A549 (cell line): ENCODE measurements around the gene KIF3B. TPM values are rescaled to one million over a fixed set of nuclear protein-coding genes. Genes with fewer than 3 reads are reported as not detected.

Experiments used
- ATAC-seq, 2 experiments: fragments of 200-7000 bp in 1 of 2; fragments of >200 bp in 1 of 2; cut with Nextera tagmentation in 1 of 2; cut with Tn5 transposase in 1 of 2; 3 replicates each; pipeline versions ENCODE4 v1.8.0 to v1.9.1; 2018 to 2020; ENCODE audit warnings: mild to moderate bottlenecking in 1 of 2, moderate library complexity in 1 of 2
- CTCF ChIA-PET: fragments of 300-600 bp; sonication (Branson Sonifier 250); formaldehyde crosslinking; extraction: SDS; loops from one replicate; lab custom pipeline; 2021; ENCODE audit warnings: antibody characterized with exemption, inconsistent platforms; lab: Yijun Ruan, JAX
- POLR2A ChIA-PET: fragments of 350-600 bp; formaldehyde crosslinking; extraction: SDS; loops from one replicate; lab custom pipeline; 2021; ENCODE audit warnings: antibody characterized with exemption, inconsistent platforms; lab: Yijun Ruan, JAX
- DNase-seq, 2 experiments: peaks; one replicate each; pipeline versions ENCODE4 v3.0.0 to v3.0.0-alpha.2; 2011 to 2016; ENCODE audit warnings: low read depth in 1 of 2, low spot score in 1 of 2
- FAIRE-seq: peaks from 2 replicates; lab custom pipeline; 2011; peaks lifted over from hg19 to GRCh38; lab: Jason Lieb, UNC
- H3K27ac ChIP-seq, 2 experiments: fragments of >200 bp; sonication (Bioruptor Twin); formaldehyde crosslinking; 3 replicates each; pipeline ENCODE4 v1.5.1; 2016 to 2017
- H3K4me1 ChIP-seq: fragments of >200 bp; sonication (Bioruptor Twin); formaldehyde crosslinking; 3 replicates; pipeline ENCODE4 v1.6.1; 2016
- H3K4me2 ChIP-seq: fragments of >200 bp; sonication (Bioruptor Twin); formaldehyde crosslinking; 3 replicates; pipeline ENCODE4 v1.6.1; 2016
- H3K4me3 ChIP-seq: fragments of >200 bp; sonication (Bioruptor Twin); formaldehyde crosslinking; 3 replicates; pipeline ENCODE4 v1.5.1; 2016
- H3K9me3 ChIP-seq: fragments of >200 bp; sonication (Bioruptor Twin); formaldehyde crosslinking; 3 replicates; pipeline ENCODE4 v1.6.1; 2016
- BCL3 ChIP-seq: fragments of >200 bp; sonication (Bioruptor Twin); formaldehyde crosslinking; IDR thresholded peaks from 3 replicates; pipeline ENCODE4 v1.6.1; 2016
- CHD2 ChIP-seq: fragments of 150-350 bp; IDR thresholded peaks from 2 replicates; pipeline ENCODE4 v1.6.1; 2014; ENCODE audit warnings: low read length; ENCODE audit not compliant: partially characterized antibody
- EHF ChIP-seq: fragments of 250-450 bp; sonication (Bioruptor Pico); IDR thresholded peaks from 2 replicates; pipeline ENCODE4 v1.5.0; 2020; ENCODE audit warnings: mild to moderate bottlenecking
- EP300 ChIP-seq, 2 experiments: fragments of >200 bp; sonication (Bioruptor Twin); formaldehyde crosslinking; IDR thresholded peaks; 2 replicates in 1 of 2; 3 replicates in 1 of 2; pipeline ENCODE4 v1.6.1; 2016 to 2017
- FOSL2 ChIP-seq, 2 experiments: fragments of 450-650 bp in 1 of 2; fragments of >200 bp in 1 of 2; sonication (Bioruptor Twin) in 1 of 2; formaldehyde crosslinking; IDR thresholded peaks; 2 replicates each; pipeline versions ENCODE4 v1.5.0 to v1.6.1; 2016 to 2020; ENCODE audit warnings: mild to moderate bottlenecking in 1 of 2, moderate library complexity in 1 of 2
- HDAC2 ChIP-seq: fragments of 200-600 bp; sonication (generic); IDR thresholded peaks from 2 replicates; pipeline ENCODE4 v1.6.1; 2016
- HES2 ChIP-seq: fragments of >200 bp; sonication (Bioruptor Twin); formaldehyde crosslinking; IDR thresholded peaks from 2 replicates; pipeline ENCODE4 v1.6.1; 2016
- HEYL ChIP-seq: fragments of 250-450 bp; sonication (Bioruptor Pico); IDR thresholded peaks from 2 replicates; pipeline ENCODE4 v1.8.0; 2021; ENCODE audit warnings: mild to moderate bottlenecking, moderate library complexity
- HMGXB4 ChIP-seq: fragments of 250-450 bp; sonication (Bioruptor Pico); IDR thresholded peaks from 2 replicates; pipeline ENCODE4 v1.5.0; 2021; ENCODE audit warnings: mild to moderate bottlenecking, moderate library complexity, borderline replicate concordance
- HOXA7 ChIP-seq: fragments of 250-450 bp; sonication (Bioruptor Pico); IDR thresholded peaks from 2 replicates; pipeline ENCODE4 v1.5.0; 2020; ENCODE audit warnings: mild to moderate bottlenecking, moderate library complexity
- JUN ChIP-seq, 2 experiments: fragments of >200 bp; sonication (Bioruptor Twin); formaldehyde crosslinking; IDR thresholded peaks; 2 replicates in 1 of 2; 3 replicates in 1 of 2; pipeline ENCODE4 v1.6.1; 2016 to 2017
- KDM1A ChIP-seq: fragments of 200-600 bp; sonication (generic); IDR thresholded peaks from 2 replicates; pipeline ENCODE4 v1.6.1; 2016; ENCODE audit warnings: low read depth, mild to moderate bottlenecking
- MAX ChIP-seq: IDR thresholded peaks from 2 replicates; pipeline ENCODE4 v1.6.1; 2012
- MAZ ChIP-seq: fragments of 150-350 bp; IDR thresholded peaks from 2 replicates; pipeline ENCODE4 v1.6.1; 2014; ENCODE audit warnings: antibody characterized with exemption, low read depth, low read length, borderline replicate concordance
- NR3C1 ChIP-seq: fragments of >200 bp; sonication (Bioruptor Twin); formaldehyde crosslinking; IDR thresholded peaks from 3 replicates; pipeline ENCODE4 v1.6.1; 2017
- PBX3 ChIP-seq: IDR thresholded peaks from 2 replicates; pipeline ENCODE4 v1.6.1; 2012
- POLR2AphosphoS2 ChIP-seq: conservative IDR thresholded peaks from 2 replicates; pipeline ENCODE4 v1.6.1; 2012; ENCODE audit warnings: low read length, improper control_type of control experiment, inconsistent platforms
- RARB ChIP-seq: fragments of 250-450 bp; sonication (Bioruptor Pico); IDR thresholded peaks from 2 replicates; pipeline ENCODE4 v1.8.0; 2021; ENCODE audit warnings: mild to moderate bottlenecking, moderate library complexity
- RCOR1 ChIP-seq: fragments of 150-350 bp; IDR thresholded peaks from 2 replicates; pipeline ENCODE4 v1.6.1; 2014; ENCODE audit warnings: antibody characterized with exemption, low read length, low read depth
- RFX5 ChIP-seq: fragments of 450-650 bp; IDR thresholded peaks from 2 replicates; pipeline ENCODE4 v1.7.1; 2014; ENCODE audit warnings: antibody characterized with exemption, mild to moderate bottlenecking, moderate library complexity
- SMC3 ChIP-seq: fragments of >200 bp; sonication (Bioruptor Twin); formaldehyde crosslinking; IDR thresholded peaks from 3 replicates; pipeline ENCODE4 v1.6.1; 2018; ENCODE audit warnings: inconsistent platforms
- SREBF2 ChIP-seq: fragments of 450-650 bp; IDR thresholded peaks from 2 replicates; pipeline ENCODE4 v1.6.1; 2014; ENCODE audit warnings: mild to moderate bottlenecking, moderate library complexity
- TFCP2L1 ChIP-seq: fragments of 250-450 bp; sonication (Bioruptor Pico); IDR thresholded peaks from 2 replicates; pipeline ENCODE4 v1.5.0; 2021; ENCODE audit warnings: mild to moderate bottlenecking
- TP53 ChIP-seq: fragments of 250-450 bp; sonication (Bioruptor Pico); IDR thresholded peaks from 2 replicates; pipeline ENCODE4 v1.5.0; 2021; ENCODE audit warnings: mild to moderate bottlenecking, moderate library complexity
- ZC3H11A ChIP-seq: fragments of 450-650 bp; IDR thresholded peaks from 2 replicates; pipeline ENCODE4 v1.6.1; 2014; ENCODE audit warnings: antibody characterized with exemption, mild to moderate bottlenecking
- ZSCAN20 ChIP-seq: fragments of 250-450 bp; sonication (Bioruptor Pico); IDR thresholded peaks from 2 replicates; pipeline ENCODE4 v1.8.0; 2022; ENCODE audit warnings: mild to moderate bottlenecking, moderate library complexity
- WGBS: methylation state at CpG from one replicate; pipeline ENCODE4 v1.1.6; 2017; ENCODE audit errors: missing lambda C conversion rate; 5-methylcytosine and 5-hydroxymethylcytosine counted together
- polyA plus RNA-seq, 4 experiments: library from polyadenylated mRNA; depleted of rRNA in 3 of 4; stranded (reverse); fragments of >200 nt; fragmentation: RNase III in 1 of 4; extraction: RNeasy Plus Mini Kit Qiagen cat#74134 plus additional on column Dnase treatment in 1 of 4; gene quantifications; 2 replicates in 3 of 4; 3 replicates in 1 of 4; pipeline ENCODE4 v1.2.3, GENCODE V29; 2011 to 2017
- TF ChIP-seq, protein P1 (sequence below): fragments of 250-450 bp; sonication (Bioruptor Pico); IDR thresholded peaks from 2 replicates; pipeline ENCODE4 v1.5.0; 2020; ENCODE audit warnings: low read depth, mild to moderate bottlenecking, moderate library complexity
- TF ChIP-seq, protein P2 (sequence below): fragments of 450-650 bp; IDR thresholded peaks from 2 replicates; pipeline ENCODE4 v1.6.1; 2014; ENCODE audit warnings: antibody characterized with exemption

KIF3B gene
- polyA plus RNA-seq, 2 of the 4 experiments (the other 2 are of a cell fraction) = 23.7 to 33.7 TPM

DNA sequence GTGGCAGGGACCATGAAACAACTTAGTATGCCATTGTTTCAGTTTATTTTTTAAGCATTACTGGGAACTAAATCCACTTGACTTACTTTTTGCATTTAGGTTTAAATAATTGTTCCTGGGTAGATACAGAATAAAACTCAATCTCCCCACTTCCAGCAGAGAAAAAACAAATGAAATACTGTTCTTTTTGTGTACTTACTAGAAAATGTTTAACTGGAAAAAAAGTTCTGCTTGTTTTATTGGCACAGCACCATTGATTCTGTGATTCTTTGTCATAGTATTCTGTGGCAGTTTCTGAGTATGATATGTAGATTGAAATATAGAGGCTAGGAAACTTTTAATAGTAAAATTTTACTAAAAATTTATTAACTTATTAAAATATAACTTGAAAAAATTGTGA, 90.9 kb downstream of the KIF3B start:
- Histone ChIP-seq H3K27ac (no peak overlapping the region), H3K4me3 (no peak overlapping the region), H3K9me3 (no peaks in the 10 kb centered on the region), H3K4me1 (peaks cover 53% of the 10 kb centered on the region), H3K4me2 (peak overlapping the region; percentile 60)
- ChIA-PET POLR2A (no interaction called here), CTCF (interaction anchor here (0.9 kb wide), 1 partner anchor 88 kb away, joined by 3 read pairs; no protein-coding TSS in a partner anchor)
- DNase-seq (no peak), FAIRE-seq (no peak), ATAC-seq (no peak)
- TF ChIP-seq JUN (IDR thresholded peaks at IDR 0.05) (no peak), POLR2AphosphoS2 (no peak), RFX5 (no peak), KDM1A (no peak), HDAC2 (no peak), HOXA7 (CRISPR knock-in tag) (no peak), HES2 (no peak), SREBF2 (no peak), EHF (CRISPR knock-in tag) (no peak), HEYL (CRISPR knock-in tag) (no peak), MAX (no peak), NR3C1 (no peak), SMC3 (no peak), EP300 (IDR thresholded peaks at IDR 0.05) (no peak), ZSCAN20 (CRISPR knock-in tag) (no peak), RCOR1 (no peak), TP53 (no peak), PBX3 (no peak), CHD2 (no peak), HMGXB4 (no peak)

- no peaks in the 10 kb centered on the region for H3K9me3 ChIP-seq
- no peak for TF ChIP-seq ZSCAN20 (CRISPR knock-in tag)
- TF ChIP-seq TFCP2L1 = no peak
- no peak for TF ChIP-seq TP53
- no peak for TF ChIP-seq KDM1A
- no peak for TF ChIP-seq MAZ
- peaks cover 48% of the 10 kb centered on the region for H3K4me1 ChIP-seq
- ChIA-PET POLR2A (no interaction called here), CTCF (no interaction called here)
- FAIRE-seq = no peak
- ATAC-seq = no peak
- DNase-seq = no peak
- H3K4me3 ChIP-seq = no peak overlapping the region
- peak overlapping the region; percentile 60 for H3K4me2 ChIP-seq
- 89% methylated on average over 6 of the region's 6 CpGs for WGBS
- peak overlapping the region; percentile 6 to 36; a peak in 2 of 6 replicates for H3K27ac ChIP-seq
Measured at GRCh38 chr20:32368925-32369324, 91.5 kb downstream of the KIF3B start.

GRCh38 chr20:32370897-32371296, 93.4 kb downstream of the KIF3B start:
- no peak for ATAC-seq
- ChIA-PET POLR2A (interaction anchor here (0.6 kb wide), 1 partner anchor 314 kb away, joined by 3 read pairs; no protein-coding TSS in a partner anchor), CTCF (interaction anchor here (1.4 kb wide), 1 partner anchor 35 kb away, joined by 4 read pairs; no protein-coding TSS in a partner anchor)
- Histone ChIP-seq H3K27ac (no peak overlapping the region), H3K4me2 (no peak overlapping the region), H3K4me1 (peaks cover 40% of the 10 kb centered on the region), H3K9me3 (no peaks in the 10 kb centered on the region), H3K4me3 (no peak overlapping the region)
- 78% methylated on average over 2 of the region's 2 CpGs for WGBS
- FAIRE-seq = no peak
- no peak for DNase-seq
- TF ChIP-seq, protein P1, sequence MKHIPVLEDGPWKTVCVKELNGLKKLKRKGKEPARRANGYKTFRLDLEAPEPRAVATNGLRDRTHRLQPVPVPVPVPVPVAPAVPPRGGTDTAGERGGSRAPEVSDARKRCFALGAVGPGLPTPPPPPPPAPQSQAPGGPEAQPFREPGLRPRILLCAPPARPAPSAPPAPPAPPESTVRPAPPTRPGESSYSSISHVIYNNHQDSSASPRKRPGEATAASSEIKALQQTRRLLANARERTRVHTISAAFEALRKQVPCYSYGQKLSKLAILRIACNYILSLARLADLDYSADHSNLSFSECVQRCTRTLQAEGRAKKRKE = no peak
- no peak for TF ChIP-seq PBX3
- no peak for TF ChIP-seq RFX5
- TF ChIP-seq, protein P2, sequence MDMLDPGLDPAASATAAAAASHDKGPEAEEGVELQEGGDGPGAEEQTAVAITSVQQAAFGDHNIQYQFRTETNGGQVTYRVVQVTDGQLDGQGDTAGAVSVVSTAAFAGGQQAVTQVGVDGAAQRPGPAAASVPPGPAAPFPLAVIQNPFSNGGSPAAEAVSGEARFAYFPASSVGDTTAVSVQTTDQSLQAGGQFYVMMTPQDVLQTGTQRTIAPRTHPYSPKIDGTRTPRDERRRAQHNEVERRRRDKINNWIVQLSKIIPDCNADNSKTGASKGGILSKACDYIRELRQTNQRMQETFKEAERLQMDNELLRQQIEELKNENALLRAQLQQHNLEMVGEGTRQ = no peak
- TF ChIP-seq RARB (CRISPR knock-in tag) = no peak
- no peak for TF ChIP-seq BCL3
- no peak for TF ChIP-seq MAX
- TF ChIP-seq FOSL2 (IDR thresholded peaks at IDR 0.05) = no peak
- TF ChIP-seq FOSL2 (CRISPR knock-in tag; IDR thresholded peaks at IDR 0.05) = no peak
- no peak for TF ChIP-seq POLR2AphosphoS2
- no peak for TF ChIP-seq HOXA7 (CRISPR knock-in tag)
- no peak for TF ChIP-seq ZC3H11A
